ENCODE results near the gene SCAMP2. TPM values are rescaled to one million over a fixed set of nuclear protein-coding genes. Genes with fewer than 3 reads are reported as not detected.

Gene SCAMP2
- total RNA-seq, 1 donor from 2014 or later = 115 TPM

- Histone ChIP-seq H3K27me3 (no peaks in the 10 kb centered on the region), H3K4me3 (no peak overlapping the region), H3K4me1 (peaks cover 8% of the 10 kb centered on the region), H3K27ac (no peak overlapping the region), H3K36me3 (peaks cover 60% of the 10 kb centered on the region), H3K9me3 (no peaks in the 10 kb centered on the region)
- TF ChIP-seq CTCF (IDR thresholded peaks at IDR 0.05) = no peak
- intact Hi-C loops (cut with DNase I) = no loop called here
- DNase-seq = no peak
- no peak for ATAC-seq
These were observed 70.9 kb downstream of the SCAMP2 start for GRCh38 chr15:74802290-74802689.

DNA sequence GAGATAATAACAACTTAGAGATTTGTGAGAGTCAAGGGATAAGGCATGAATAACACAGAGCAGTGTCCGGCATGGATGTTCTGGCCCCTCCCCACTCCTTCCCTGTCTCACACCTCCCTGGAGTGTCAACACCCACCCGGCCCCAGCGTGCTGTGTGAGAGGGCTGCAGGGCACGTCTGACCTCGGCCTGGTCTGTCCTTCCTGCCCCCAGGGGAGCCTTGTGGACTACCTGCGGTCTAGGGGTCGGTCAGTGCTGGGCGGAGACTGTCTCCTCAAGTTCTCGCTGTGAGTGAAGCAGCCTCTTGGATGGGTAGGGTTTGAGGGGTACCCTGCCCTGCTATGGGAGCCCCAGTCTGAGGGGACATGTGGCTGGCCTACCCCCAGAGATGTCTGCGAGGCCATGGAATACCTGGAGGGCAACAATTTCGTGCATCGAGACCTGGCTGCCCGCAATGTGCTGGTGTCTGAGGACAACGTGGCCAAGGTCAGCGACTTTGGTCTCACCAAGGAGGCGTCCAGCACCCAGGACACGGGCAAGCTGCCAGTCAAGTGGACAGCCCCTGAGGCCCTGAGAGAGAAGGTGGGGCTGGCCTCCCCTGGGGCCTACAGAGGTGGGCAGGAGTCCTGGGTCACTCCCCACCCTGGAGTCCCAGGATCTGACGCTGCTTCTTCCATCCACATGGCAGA is 71.7 kb downstream of the SCAMP2 start:
- intact Hi-C loops (cut with DNase I) = no loop called here
- Histone ChIP-seq H3K36me3 (peaks cover 60% of the 10 kb centered on the region), H3K27me3 (no peaks in the 10 kb centered on the region), H3K4me3 (no peak overlapping the region), H3K27ac (no peak overlapping the region), H3K4me1 (peaks cover 8% of the 10 kb centered on the region), H3K9me3 (no peaks in the 10 kb centered on the region)
- no peak for DNase-seq
- TF ChIP-seq CTCF (IDR thresholded peaks at IDR 0.05) = no peak
- no peak for ATAC-seq

DNA sequence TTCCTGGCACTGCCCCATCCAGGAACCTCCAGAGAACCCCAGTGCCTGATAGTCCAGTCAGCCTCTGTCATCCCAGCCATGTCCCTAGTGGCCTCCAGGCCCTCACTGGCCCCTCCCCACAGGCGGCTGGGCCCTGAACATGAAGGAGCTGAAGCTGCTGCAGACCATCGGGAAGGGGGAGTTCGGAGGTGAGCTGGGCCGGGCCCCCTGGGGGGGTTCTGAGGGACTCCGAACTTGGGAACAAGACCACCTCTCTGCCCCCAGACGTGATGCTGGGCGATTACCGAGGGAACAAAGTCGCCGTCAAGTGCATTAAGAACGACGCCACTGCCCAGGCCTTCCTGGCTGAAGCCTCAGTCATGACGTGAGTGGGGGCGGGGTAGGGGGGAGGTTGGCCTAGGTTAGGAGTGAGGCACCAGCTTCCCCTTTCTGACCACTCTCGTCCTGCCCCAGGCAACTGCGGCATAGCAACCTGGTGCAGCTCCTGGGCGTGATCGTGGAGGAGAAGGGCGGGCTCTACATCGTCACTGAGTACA is 72.5 kb downstream of the SCAMP2 start:
- Histone ChIP-seq H3K27ac (no peak overlapping the region), H3K9me3 (no peaks in the 10 kb centered on the region), H3K4me1 (peaks cover 8% of the 10 kb centered on the region), H3K27me3 (no peaks in the 10 kb centered on the region), H3K36me3 (peaks cover 60% of the 10 kb centered on the region), H3K4me3 (no peak overlapping the region)
- TF ChIP-seq CTCF (IDR thresholded peaks at IDR 0.05) = no peak
- intact Hi-C loops (cut with DNase I) = no loop called here
- DNase-seq (no peak), ATAC-seq (peak; percentile 11)

- DNase-seq (peak; percentile 90), ATAC-seq (peak; percentile 96)
- peak overlapping the region; percentile 42 for H3K27ac ChIP-seq
- H3K27me3 ChIP-seq = no peaks in the 10 kb centered on the region
- no peaks in the 10 kb centered on the region for H3K9me3 ChIP-seq
- intact Hi-C loops (cut with DNase I) = no loop called here
- peaks cover 60% of the 10 kb centered on the region for H3K36me3 ChIP-seq
- H3K4me3 ChIP-seq = no peak overlapping the region
- H3K4me1 ChIP-seq = peaks cover 8% of the 10 kb centered on the region
- peak; percentile 97 for TF ChIP-seq CTCF (IDR thresholded peaks at IDR 0.05)
These were observed 73.2 kb downstream of the SCAMP2 start for GRCh38 chr15:74799856-74800558.

DNA sequence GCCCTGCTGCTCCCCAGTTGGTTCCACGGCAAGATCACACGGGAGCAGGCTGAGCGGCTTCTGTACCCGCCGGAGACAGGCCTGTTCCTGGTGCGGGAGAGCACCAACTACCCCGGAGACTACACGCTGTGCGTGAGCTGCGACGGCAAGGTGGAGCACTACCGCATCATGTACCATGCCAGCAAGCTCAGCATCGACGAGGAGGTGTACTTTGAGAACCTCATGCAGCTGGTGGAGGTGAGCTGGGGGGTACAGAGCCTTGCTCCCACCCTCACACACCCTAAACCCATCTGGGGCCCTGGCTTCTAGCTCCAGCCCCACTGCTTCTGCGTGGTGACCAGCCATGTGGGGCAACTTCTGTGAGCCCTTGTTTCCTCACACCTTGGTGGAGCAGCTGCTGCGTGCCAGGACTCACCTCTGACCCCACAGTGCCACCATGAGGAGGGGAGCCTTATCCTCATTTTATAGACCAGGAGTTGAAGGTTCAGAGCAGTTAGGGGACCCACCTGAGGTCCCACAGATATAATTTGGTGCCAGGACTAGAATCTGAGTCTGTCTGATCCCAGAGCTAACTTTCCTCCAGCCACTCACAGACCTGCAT is 73.8 kb downstream of the SCAMP2 start:
- H3K27ac ChIP-seq = no peak overlapping the region
- DNase-seq (no peak), ATAC-seq (no peak)
- H3K4me1 ChIP-seq = peaks cover 8% of the 10 kb centered on the region
- TF ChIP-seq CTCF (IDR thresholded peaks at IDR 0.05) = no peak
- intact Hi-C loops (cut with DNase I) = no loop called here
- no peaks in the 10 kb centered on the region for H3K9me3 ChIP-seq
- H3K27me3 ChIP-seq = no peaks in the 10 kb centered on the region
- H3K36me3 ChIP-seq = peaks cover 58% of the 10 kb centered on the region
- H3K4me3 ChIP-seq = no peak overlapping the region

All from upper lobe of right lung (tissue), 1 donor.